CD4-positive, alpha-beta T cell treated with Interleukin-4 for 4 hours (primary cell): ENCODE results near the gene LBHD2.

Experiments used
- DNase-seq: peaks from one replicate; pipeline ENCODE4 v3.0.0-alpha.2; 2020

The LBHD2 gene

GRCh38 chr14:103068351-103069073, 15.5 kb upstream of the LBHD2 start:
- no peak for DNase-seq

GRCh38 chr14:103070263-103070885, 13.6 kb upstream of the LBHD2 start:
- no peak for DNase-seq

DNA sequence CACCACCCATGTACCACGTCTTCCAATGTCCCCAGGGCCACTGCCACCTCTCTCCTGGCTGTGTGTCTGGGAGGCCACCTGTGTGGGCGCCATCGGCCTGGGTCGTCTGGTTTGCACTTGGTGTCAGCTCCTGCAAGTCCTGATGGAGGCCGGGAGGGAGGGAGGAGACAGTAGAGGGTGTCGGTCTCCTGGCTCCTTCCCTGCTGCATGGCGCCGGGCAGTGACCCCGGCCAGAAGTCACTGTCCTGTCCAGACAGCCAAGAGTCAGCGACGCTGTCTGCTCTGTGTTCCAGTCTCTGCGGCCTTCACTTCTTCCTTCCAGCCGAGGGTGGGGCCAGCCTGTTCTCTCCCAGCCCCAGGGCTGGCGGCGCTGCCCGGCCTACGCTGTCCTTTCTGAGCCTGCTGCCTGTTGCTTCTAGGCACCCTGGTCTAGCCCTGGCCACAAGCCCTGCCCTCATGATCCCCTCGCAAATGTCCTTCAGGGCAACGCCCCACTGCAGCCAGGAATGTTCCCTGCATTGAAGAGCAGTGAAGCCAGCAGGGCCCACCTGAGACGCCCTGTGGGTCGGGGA, 13.0 kb upstream of the LBHD2 start:
- DNase-seq, result no peak

- DNase-seq, result no peak
Measured at GRCh38 chr14:103071544-103072251, 12.3 kb upstream of the LBHD2 start.

DNA sequence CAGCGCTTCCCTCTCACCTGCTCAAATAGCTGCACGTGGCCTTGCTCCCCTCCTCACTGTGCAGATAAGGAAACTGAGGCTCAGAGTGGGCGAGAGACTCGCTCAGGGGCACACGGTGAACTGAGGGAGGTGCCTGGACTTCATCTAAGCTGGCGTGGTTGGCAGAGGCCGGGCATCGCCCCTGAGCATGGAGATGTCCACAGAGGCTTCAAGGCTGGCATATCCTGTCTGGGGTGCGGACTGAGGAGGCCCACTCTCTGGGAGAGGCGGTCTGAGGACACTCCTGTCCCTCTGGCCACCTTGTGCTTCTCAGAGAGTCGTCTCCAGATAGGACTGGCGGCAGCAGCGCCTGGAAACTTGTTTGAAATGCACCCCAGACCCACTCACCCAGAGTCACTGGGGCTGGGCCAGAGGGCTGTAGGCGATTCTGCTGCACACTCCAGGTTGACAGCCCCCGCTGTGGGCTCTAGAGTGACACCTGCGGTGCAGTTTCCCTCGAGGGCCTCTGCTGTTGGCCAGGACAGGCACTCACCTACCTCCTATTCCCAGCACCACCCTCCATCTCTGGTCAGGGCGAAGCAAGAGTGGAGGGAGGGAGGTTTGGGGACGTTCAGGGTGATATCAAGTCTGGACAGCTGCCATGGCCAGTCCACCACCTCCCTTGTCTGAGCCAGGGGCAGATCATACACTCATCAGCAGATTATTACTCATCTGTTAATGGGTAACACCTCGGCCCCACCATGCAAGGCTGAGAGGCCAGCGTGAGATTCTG, 11.2 kb upstream of the LBHD2 start:
- no peak for DNase-seq

DNA sequence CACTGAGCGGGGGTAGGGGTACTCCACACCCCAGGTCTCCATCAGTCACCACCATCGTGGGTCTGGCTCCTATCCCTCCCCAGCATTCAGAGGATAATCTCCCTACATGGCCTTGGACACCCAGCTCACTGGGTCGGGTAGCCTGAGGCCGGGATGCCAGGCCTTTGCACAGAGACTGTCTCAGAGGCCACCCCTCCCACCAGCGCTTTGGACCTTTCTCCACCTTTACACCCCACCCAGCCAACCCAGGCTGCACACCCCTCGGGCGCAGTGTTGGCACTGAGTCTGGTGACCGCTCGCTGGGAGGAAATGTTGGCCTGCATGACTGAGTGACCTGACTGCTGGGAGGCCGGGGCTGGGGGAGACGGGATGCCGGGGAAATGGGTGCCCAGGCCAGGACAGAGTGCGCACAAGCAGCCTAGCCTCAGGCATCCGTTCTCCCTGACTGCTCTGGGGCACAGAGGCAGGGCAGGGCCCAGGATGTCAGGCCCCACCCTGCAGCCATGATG, 10.6 kb upstream of the LBHD2 start:
- DNase-seq, result no peak

GRCh38 chr14:103073876-103074728, 9.9 kb upstream of the LBHD2 start:
- DNase-seq, result no peak

DNA sequence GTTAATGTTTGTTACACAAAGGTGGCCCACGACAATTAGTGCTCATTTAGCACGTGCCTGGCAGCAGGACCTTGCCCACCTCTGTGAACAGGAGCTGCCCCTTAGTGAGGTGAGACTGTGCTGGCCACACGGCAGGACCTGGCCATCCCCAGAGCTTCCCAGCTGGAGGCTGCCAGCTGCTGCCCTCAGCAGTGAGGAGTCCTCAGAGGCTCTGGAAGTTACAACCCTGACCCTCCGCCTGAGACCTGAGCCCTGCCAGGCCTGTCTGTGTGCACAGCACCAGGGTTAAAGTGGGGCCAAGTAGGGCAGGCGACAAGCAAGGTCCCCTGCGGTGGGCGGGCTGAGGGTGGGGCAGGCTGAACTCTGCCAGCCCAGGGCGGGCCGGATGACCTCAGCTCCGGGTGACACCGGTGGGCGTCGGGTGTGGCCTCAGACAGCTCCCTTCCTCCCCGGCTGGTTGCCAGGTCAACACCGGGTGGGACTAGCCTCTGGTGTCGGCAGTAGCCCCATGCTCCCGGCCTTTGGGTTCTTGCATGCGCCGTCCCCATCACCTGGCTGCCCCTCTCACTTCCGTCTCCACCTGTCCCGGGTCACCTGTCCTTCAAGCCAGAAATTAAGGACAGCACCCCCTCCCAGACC, 9.2 kb upstream of the LBHD2 start:
- peak; percentile 2 for DNase-seq

DNA sequence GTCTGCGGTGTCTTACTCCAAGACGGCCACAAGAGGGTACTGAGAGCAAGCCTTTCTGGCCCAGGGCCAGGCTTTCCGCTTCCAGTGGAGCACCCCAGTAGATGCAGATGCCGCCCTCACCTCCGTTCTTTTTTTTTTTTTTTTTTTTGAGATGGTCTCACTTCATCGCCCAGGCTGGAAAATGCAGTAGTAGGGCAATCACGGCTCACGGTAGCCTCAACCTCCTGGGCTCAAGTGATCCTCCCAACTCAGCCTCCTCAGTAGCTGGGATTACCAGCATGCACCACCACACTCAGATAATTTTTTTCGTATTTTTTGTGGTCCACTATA, 5.6 kb upstream of the LBHD2 start:
- DNase-seq, result peak; percentile 76

- no peak for DNase-seq
Measured at GRCh38 chr14:103078860-103079587, 5.0 kb upstream of the LBHD2 start.

DNA sequence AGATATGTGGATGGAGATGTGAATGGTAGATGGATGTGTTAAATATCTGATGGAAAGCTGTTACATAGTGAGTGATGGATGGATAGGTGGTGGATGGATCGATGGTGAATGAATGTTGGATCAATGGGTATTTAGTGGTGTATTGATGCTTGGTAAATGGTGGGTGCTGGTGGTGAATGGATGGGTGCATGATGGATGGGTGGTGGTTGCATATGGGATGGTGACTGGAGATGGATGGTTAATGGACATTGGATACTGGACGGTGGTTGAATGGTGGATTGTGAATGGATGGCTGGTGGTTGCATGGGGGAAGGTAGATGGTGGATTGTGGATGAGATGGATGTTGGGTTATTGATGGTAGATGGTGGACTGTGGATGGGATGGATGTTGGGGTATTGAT, 2.1 kb upstream of the LBHD2 start:
- no peak for DNase-seq

DNA sequence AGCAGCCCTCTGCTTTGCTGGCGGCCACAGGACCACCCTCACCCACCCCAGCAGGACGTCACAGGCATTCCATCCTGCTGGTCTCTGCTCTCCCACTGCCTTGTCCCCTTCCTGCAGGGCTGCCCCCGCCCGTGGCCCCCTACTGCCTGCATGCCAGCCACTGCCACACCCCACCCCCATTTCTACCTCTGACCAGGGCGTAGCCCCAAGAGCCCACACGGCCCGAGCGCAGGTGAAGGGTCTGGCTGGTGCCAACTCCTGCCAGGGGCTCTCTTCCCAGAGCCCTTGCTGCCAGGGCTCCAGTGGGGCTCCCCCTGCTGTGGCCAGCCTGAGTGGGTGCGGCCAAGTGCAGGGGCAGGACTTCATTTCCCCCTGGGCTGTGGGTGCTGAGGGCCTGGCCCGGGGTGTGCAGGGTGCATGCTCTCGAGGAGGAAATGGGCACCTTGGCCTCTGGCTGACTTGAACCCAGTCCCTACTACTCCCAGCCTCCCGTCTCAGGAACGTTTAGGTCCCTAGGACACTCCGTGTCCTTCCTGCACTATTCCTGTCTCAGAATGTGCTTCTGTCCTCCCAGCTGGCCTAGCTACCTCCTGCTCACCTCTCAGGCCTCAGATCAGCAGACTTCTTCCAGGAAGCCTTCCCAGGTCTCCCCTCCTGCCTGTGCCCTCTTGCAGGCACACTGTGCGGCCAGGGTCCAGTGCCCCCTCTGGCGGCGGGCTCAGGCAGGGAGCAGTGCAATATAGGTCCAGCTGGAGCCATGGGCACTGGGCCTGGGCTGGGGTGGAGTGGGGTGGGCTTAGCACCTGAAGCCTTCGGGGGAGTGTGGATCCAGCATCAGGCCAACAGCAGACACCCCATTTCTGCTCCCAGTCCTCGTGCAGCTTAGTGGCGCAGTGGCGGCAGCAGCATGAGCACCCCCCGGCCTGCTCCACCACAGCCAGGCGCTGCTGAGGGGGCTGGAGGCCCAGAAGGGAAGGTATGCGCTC, 1.4 kb downstream of the LBHD2 start:
- no peak for DNase-seq

DNA sequence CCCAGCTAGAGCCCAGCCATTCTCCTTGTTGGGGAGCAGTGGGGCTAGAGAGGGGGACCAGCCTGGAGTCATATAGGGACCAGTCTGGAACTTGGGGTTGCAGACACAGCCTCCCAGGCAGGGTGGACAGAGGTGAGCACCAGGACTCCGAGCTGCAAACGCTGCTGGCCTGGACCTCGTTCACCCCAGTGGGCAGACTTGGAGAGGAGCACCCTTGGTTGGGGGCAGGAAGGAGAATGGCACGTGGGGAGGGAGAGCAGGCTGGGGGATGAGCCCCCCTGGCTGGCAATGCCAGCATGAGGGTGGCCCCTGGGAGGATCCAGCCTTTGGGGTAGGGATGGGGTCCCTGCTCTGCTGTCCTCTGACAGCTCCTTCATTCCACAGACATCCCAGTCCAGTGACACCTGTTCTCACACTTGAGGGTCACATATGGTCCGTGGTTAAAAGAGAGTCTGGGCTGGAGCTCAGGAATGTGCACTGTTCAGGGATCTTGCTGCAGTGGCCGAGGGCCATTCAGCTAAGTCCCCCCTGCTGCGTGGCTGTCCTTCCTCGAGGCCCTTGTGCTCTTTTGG, 2.8 kb downstream of the LBHD2 start:
- no peak for DNase-seq

- no peak for DNase-seq
Measured at GRCh38 chr14:103087343-103087835, 3.4 kb downstream of the LBHD2 start.

GRCh38 chr14:103088921-103089320, 4.9 kb downstream of the LBHD2 start:
- no peak for DNase-seq

GRCh38 chr14:103089386-103090335, 5.7 kb downstream of the LBHD2 start:
- no peak for DNase-seq

GRCh38 chr14:103090481-103091020, 6.5 kb downstream of the LBHD2 start:
- DNase-seq, result no peak
